ENCODE measurements around the gene FBXO38. TPM values are rescaled to one million over a fixed set of nuclear protein-coding genes. Genes with fewer than 3 reads are reported as not detected.

The FBXO38 gene
- total and polyA plus RNA-seq, 3 experiments from 2014 or later, result 22.4 to 42.4 (median 36.7) TPM

Other genes starting within 250 kb of the FBXO38 start
- not detected for gene SPINK14, start 215.4 kb upstream of the FBXO38 start, total RNA-seq
- gene SPINK14, start 215.4 kb upstream of the FBXO38 start, polyA plus RNA-seq, result not detected
- gene SPINK6, start 180.9 kb upstream of the FBXO38 start, total RNA-seq, result not detected
- not detected for gene SPINK6, start 180.9 kb upstream of the FBXO38 start, polyA plus RNA-seq
- not detected for gene MARCOL, start 145.4 kb upstream of the FBXO38 start, total RNA-seq
- gene MARCOL, start 145.4 kb upstream of the FBXO38 start, polyA plus RNA-seq, result not detected
- not detected for gene SPINK13, start 115.2 kb upstream of the FBXO38 start, total RNA-seq
- gene SPINK13, start 115.2 kb upstream of the FBXO38 start, polyA plus RNA-seq, result not detected
- gene SPINK7, start 71.5 kb upstream of the FBXO38 start, total RNA-seq, result not detected
- gene SPINK7, start 71.5 kb upstream of the FBXO38 start, polyA plus RNA-seq, result not detected
- gene SPINK9, start 48.4 kb upstream of the FBXO38 start, total RNA-seq, result not detected
- not detected for gene SPINK9, start 48.4 kb upstream of the FBXO38 start, polyA plus RNA-seq

All from CD8-positive, alpha-beta memory T cell (primary cell).